Tibial nerve (tissue), 4 donors: ENCODE data around the gene PCSK2.

Experiments used
- EP300 ChIP-seq, 2 donors: sonication (generic); formaldehyde crosslinking; IDR thresholded peaks; one replicate each; pipeline ENCODE4 v1.6.1; 2017; ENCODE audit warnings: antibody characterized with exemption in 2 of 2, mild to moderate bottlenecking in 1 of 2
- POLR2A ChIP-seq, 2 donors: fragments of 450-650 bp; IDR thresholded peaks; one replicate each; pipeline ENCODE4 v1.6.1; 2017; ENCODE audit warnings: antibody characterized with exemption in 2 of 2, mild to moderate bottlenecking in 2 of 2, moderate library complexity in 2 of 2
- TF ChIP-seq, protein P1 (sequence below), 5 experiments: fragments of 200-600 bp in 3 of 5; fragments of 450-650 bp in 2 of 5; sonication (generic) in 3 of 5; IDR thresholded peaks; one replicate each; pipeline ENCODE4 v1.5.1; 2016 to 2019; ENCODE audit warnings: antibody characterized with exemption in 5 of 5, mild to moderate bottlenecking in 3 of 5, moderate library complexity in 2 of 5

DNA sequence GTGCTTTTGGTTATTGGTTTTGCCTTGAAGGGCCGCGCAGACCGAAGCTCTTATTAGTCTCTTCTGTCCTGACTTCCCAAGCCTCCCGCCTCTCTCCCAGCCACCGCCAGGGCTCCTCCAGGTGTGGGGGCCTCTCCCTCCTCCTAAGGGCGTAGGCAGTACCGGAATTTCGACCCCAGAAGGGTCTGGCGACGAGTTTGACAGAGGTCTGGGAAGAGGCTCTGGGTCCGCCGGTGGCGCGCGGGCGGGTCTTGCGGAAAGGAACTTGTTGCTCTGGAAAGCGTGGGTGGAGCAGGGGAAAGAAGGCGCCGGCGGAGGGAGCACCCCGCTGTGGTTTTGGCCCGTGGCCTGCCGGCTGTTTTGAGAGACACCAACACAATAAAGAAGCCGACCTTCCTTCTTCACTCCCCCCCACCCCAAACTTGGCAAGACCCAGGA, 1.8 kb downstream of the PCSK2 start:
- TF ChIP-seq, protein P1, sequence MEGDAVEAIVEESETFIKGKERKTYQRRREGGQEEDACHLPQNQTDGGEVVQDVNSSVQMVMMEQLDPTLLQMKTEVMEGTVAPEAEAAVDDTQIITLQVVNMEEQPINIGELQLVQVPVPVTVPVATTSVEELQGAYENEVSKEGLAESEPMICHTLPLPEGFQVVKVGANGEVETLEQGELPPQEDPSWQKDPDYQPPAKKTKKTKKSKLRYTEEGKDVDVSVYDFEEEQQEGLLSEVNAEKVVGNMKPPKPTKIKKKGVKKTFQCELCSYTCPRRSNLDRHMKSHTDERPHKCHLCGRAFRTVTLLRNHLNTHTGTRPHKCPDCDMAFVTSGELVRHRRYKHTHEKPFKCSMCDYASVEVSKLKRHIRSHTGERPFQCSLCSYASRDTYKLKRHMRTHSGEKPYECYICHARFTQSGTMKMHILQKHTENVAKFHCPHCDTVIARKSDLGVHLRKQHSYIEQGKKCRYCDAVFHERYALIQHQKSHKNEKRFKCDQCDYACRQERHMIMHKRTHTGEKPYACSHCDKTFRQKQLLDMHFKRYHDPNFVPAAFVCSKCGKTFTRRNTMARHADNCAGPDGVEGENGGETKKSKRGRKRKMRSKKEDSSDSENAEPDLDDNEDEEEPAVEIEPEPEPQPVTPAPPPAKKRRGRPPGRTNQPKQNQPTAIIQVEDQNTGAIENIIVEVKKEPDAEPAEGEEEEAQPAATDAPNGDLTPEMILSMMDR (IDR thresholded peaks at IDR 0.05), result no peak
- TF ChIP-seq POLR2A (IDR thresholded peaks at IDR 0.05) (no peak), EP300 (IDR thresholded peaks at IDR 0.05) (no peak)
